A549 treated with CpdA at 1 μM for 4 hours (cell line): ENCODE results near the gene IAPP. TPM values are rescaled to one million over a fixed set of nuclear protein-coding genes. Genes with fewer than 3 reads are reported as not detected.

Source experiments
- total RNA-seq: library from RNA; stranded (reverse); fragments of 200-300 nt; extraction: Qiagen RNA extraction; gene quantifications from 5 replicates; pipeline ENCODE4 v1.2.3, GENCODE V29; 2022; ENCODE audit warnings: low read depth

IAPP gene
- not detected in 5 replicates for total RNA-seq

DNA sequence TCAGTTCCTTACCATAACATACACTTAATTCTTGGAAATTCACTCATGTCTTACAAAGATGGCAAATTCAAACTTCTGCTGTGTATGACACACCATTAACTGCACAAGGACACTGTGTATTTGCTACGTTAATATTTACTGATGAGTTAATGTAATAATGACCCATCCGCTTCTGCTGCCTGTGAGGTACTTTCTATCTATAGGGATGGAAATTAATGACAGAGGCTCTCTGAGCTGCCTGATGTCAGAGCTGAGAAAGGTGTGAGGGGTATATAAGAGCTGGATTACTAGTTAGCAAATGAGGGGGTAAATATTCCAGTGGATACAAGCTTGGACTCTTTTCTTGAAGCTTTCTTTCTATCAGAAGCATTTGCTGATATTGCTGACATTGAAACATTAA lies at the start of gene IAPP:
IAPP (plus strand) TSS at position 301 of the 400 bp plus-strand sequence. CDS start 450 bp downstream, outside the sequence.

DNA sequence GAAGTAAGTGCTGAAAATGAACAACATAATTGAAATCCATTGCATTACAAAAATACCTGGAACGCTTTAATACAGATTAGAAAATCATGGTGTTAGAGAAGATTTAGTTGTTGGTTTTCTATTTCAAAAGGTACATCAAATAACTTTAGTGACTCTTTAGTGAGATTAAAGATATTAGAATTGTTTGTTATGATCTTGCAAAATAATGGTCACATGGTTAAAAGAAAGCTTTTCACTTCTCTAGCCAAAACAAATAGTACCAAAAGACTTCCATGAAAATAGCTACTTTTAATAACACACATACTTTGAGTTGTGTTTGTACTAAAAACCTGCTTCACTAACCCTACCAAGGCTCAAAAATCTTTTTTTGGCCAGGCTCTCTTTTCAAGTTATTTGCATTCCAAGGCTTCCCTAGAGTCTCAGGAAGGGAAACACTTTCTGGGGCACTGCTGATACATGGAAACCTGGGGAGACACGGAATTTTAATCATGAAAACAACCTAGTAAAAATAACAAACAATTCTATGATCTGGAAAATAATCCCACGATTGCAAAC lies 37.9 kb upstream of the IAPP start, which contains the start of gene SLCO1A2:
SLCO1A2 (minus strand) TSS at position 147 of the 555 bp plus-strand sequence. CDS start 270 bp downstream, outside the sequence.

Other genes starting within 250 kb of the IAPP start
- 0.26 to 0.53 TPM (median 0.37 TPM) in 5 replicates for gene SLCO1B1, start 241.7 kb upstream of the IAPP start, total RNA-seq
- gene SLCO1A2, start 38.0 kb upstream of the IAPP start, total RNA-seq: 0.07 TPM in 1 of 5 replicates, not detected in the others
- 5.4 to 7.6 TPM (median 6.5 TPM) in 5 replicates for gene PYROXD1, start 64.8 kb downstream of the IAPP start, total RNA-seq
- gene RECQL, start 128.7 kb downstream of the IAPP start, total RNA-seq: 44.6 to 85.4 TPM (median 58.4 TPM) in 5 replicates
- gene GOLT1B, start 128.9 kb downstream of the IAPP start, total RNA-seq: 79.9 to 91.8 TPM (median 87.8 TPM) in 5 replicates
- gene SPX, start 153.4 kb downstream of the IAPP start, total RNA-seq: 1.3 to 2.1 TPM (median 2.0 TPM) in 5 replicates
- not detected in 5 replicates for gene GYS2, start 231.9 kb downstream of the IAPP start, total RNA-seq